ENCODE measurements around the gene FTCD. TPM values are rescaled to one million over a fixed set of nuclear protein-coding genes. Genes with fewer than 3 reads are reported as not detected.
"Not testable (repeated sequence)": the region's sequence is repeated elsewhere in the genome, so short reads cannot be mapped to it uniquely, and the experiment has no call there.

The FTCD gene
- total and polyA plus RNA-seq, 2 of the 4 experiments (the other 2 are of a cell fraction): 0.55 TPM; not detected in 1

DNA sequence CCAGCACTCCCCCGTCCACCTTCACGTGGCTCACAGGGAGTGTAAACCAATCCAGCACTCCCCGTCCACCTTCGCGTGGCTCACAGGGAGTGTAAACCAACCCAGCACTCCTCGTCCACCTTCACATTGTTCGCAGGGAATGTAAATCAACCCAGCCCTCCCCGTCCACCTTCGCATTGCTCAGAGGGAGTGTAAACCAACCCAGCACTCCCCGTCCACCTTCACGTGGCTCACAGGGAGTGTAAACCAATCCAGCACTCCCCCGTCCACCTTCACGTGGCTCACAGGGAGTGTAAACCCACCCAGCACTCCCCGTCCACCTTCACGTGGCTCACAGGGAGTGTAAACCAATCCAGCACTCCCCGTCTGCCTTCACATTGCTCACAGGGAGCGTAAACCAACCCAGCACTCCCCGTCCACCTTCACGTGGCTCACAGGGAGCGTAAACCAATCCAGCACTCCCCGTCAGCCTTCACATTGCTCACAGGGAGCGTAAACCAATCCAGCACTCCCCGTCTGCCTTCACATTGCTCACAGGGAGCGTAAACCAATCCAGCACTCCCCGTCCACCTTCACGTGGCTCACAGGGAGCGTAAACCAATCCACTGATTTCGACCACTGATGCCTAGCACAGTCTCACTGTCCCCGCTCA, 14.9 kb downstream of the FTCD start:
- Histone ChIP-seq H2AFZ (replicated peaks; ENCODE audit: low read length, poor library complexity) (peak overlapping the region; percentile 67), H2BK15ac (ENCODE audit: low read depth, low read length) (peak overlapping the region; percentile 59; the same call in 1 of the 3 replicates), H2AK5ac (ENCODE audit: low read depth, low read length) (peak overlapping the region; percentile 87)
- H2BK120ac ChIP-seq (ENCODE audit: low read depth, low read length); H3K9me3 ChIP-seq (ENCODE audit: control insufficient read depth, insufficient read depth, low read length); intact Hi-C loops (cut with micrococcal nuclease); H3K23ac ChIP-seq (ENCODE audit: low read depth, low read length); H3K36me3 ChIP-seq (ENCODE audit: control insufficient read depth, insufficient read depth, low read length); POLR2A ChIA-PET (ENCODE audit: unreplicated experiment); H3K27me3 ChIP-seq (ENCODE audit: control insufficient read depth, insufficient read depth, low read length); H3K56ac ChIP-seq (ENCODE audit: extremely low read depth, insufficient read depth, low read length); H4K91ac ChIP-seq (ENCODE audit: insufficient read depth, low read depth, low read length); ATAC-seq (ENCODE audit: low read depth); H3K4me2 ChIP-seq (ENCODE audit: low read depth, low read length); H3K9me1 ChIP-seq (ENCODE audit: insufficient read depth, low read length); H3K9ac ChIP-seq (ENCODE audit: low read depth, low read length); H4K20me1 ChIP-seq (ENCODE audit: insufficient read depth, low read length); H3K4me1 ChIP-seq (ENCODE audit: control insufficient read depth, insufficient read depth, low read length); H3K4me3 ChIP-seq (ENCODE audit: insufficient read depth, low read depth, low read length); H4K5ac ChIP-seq (ENCODE audit: low read depth, low read length); DNase-seq; H2AK9ac ChIP-seq (replicated peaks; ENCODE audit: low read depth, low read length, poor library complexity); H3K18ac ChIP-seq (ENCODE audit: low read depth, low read length); H3K14ac ChIP-seq (replicated peaks; ENCODE audit: low read depth, low read length); H2BK5ac ChIP-seq (ENCODE audit: low read depth, low read length, poor library complexity, severe bottlenecking); H4K8ac ChIP-seq (ENCODE audit: low read depth in 2 of 2, low read length in 2 of 2); CTCF ChIA-PET; H2BK20ac ChIP-seq (ENCODE audit: low read depth, low read length); H3K4ac ChIP-seq (ENCODE audit: low read depth, low read length); in situ Hi-C loops (cut with MboI; ENCODE audit: low sequenced_read_pairs); dilution Hi-C loops (cut with HindIII; ENCODE audit: low sequenced_read_pairs, unreplicated experiment); BruUV-seq (replicated peaks); H3K79me1 ChIP-seq (ENCODE audit: low read depth in 1 of 2, low read length in 2 of 2); H3K27ac ChIP-seq (ENCODE audit: insufficient read depth, low read length): not testable (repeated sequence)
- 47% methylated on average over 24 of the region's 29 CpGs; no CpG with 5 or more reads in 1 of the 2 experiments for WGBS, 2 experiments (ENCODE audit: extremely low coverage in 2 of 2, insufficient read length in 1 of 2)
